Neuronal stem cell (in vitro differentiated cells): ENCODE data around the gene SLC17A7.
A peak's percentile ranks its signal among the peaks of the same experiment; 100 is the strongest.
"Not testable (repeated sequence)": the region's sequence is repeated elsewhere in the genome, so short reads cannot be mapped to it uniquely, and the experiment has no call there.

Experiments
- DNase-seq: peaks from one replicate; pipeline ENCODE4 v3.0.0-alpha.2; 2013; ENCODE audit warnings: low spot score
- H2AFZ ChIP-seq: one replicate; pipeline ENCODE4 v1.6.1; 2013; ENCODE audit warnings: mild to moderate bottlenecking, low read length, inconsistent platforms
- H2AK5ac ChIP-seq: 2 replicates; pipeline ENCODE4 v1.6.1; 2013; ENCODE audit warnings: low read depth, mild to moderate bottlenecking, inconsistent platforms, low read length, moderate library complexity, mixed read lengths
- H2BK120ac ChIP-seq: 2 replicates; pipeline ENCODE4 v1.6.1; 2013; ENCODE audit warnings: low read depth, mild to moderate bottlenecking, inconsistent platforms, low read length, moderate library complexity, mixed read lengths
- H2BK12ac ChIP-seq: one replicate; pipeline ENCODE4 v1.6.1; 2013; ENCODE audit warnings: low read length, inconsistent platforms
- H2BK15ac ChIP-seq: 2 replicates; pipeline ENCODE4 v1.6.1; 2013; ENCODE audit warnings: mild to moderate bottlenecking, low read length, inconsistent platforms, mixed read lengths
- H2BK5ac ChIP-seq: one replicate; pipeline ENCODE4 v1.6.1; 2013; ENCODE audit warnings: inconsistent platforms, mild to moderate bottlenecking, low read length, moderate library complexity
- H3K14ac ChIP-seq: one replicate; pipeline ENCODE4 v1.6.1; 2013; ENCODE audit warnings: low read length, inconsistent platforms
- H3K18ac ChIP-seq: 2 replicates; pipeline ENCODE4 v1.6.1; 2013; ENCODE audit warnings: low read length, inconsistent platforms
- H3K23ac ChIP-seq: 2 replicates; pipeline ENCODE4 v1.6.1; 2013; ENCODE audit warnings: low read depth, mild to moderate bottlenecking, mixed read lengths, low read length, inconsistent platforms; ENCODE audit not compliant: poor library complexity
- H3K27ac ChIP-seq: replicated peaks from 3 replicates; pipeline ENCODE4 v1.5.1; 2013; ENCODE audit warnings: low read length, inconsistent platforms
- H3K27me3 ChIP-seq, 3 experiments: 2 replicates each; pipeline ENCODE4 v1.6.1; 2013; ENCODE audit warnings: low read length in 3 of 3, mild to moderate bottlenecking in 2 of 3, inconsistent platforms in 1 of 3, low read depth in 1 of 3, mixed read lengths in 1 of 3, moderate library complexity in 1 of 3; ENCODE audit not compliant: control insufficient read depth in 3 of 3, insufficient read depth in 3 of 3
- H3K36me3 ChIP-seq, 2 donors: replicated peaks in 1 of 2; 2 replicates each; pipeline ENCODE4 v1.6.1; 2013; ENCODE audit warnings: low read length in 2 of 2; ENCODE audit not compliant: control insufficient read depth in 2 of 2, insufficient read depth in 2 of 2
- H3K4ac ChIP-seq: 2 replicates; pipeline ENCODE4 v1.6.1; 2013; ENCODE audit warnings: inconsistent platforms, mild to moderate bottlenecking, low read length, moderate library complexity
- H3K4me1 ChIP-seq, 2 donors: 1 replicate in 1 of 2; 2 replicates in 1 of 2; pipeline ENCODE4 v1.6.1; 2013; ENCODE audit warnings: low read length in 2 of 2, low read depth in 1 of 2; ENCODE audit not compliant: control insufficient read depth in 2 of 2, insufficient read depth in 1 of 2
- H3K4me2 ChIP-seq: one replicate; pipeline ENCODE4 v1.6.1; 2013; ENCODE audit warnings: mild to moderate bottlenecking, low read length, inconsistent platforms; ENCODE audit not compliant: insufficient read depth, poor library complexity, severe bottlenecking
- H3K4me3 ChIP-seq, 2 donors: 2 replicates each; pipeline ENCODE4 v1.5.1; 2013; ENCODE audit warnings: low read length in 2 of 2, mild to moderate bottlenecking in 2 of 2, inconsistent platforms in 1 of 2, moderate library complexity in 1 of 2
- H3K79me1 ChIP-seq: one replicate; pipeline ENCODE4 v1.6.1; 2013; ENCODE audit warnings: low read depth, mild to moderate bottlenecking, inconsistent platforms, low read length, moderate library complexity
- H3K9ac ChIP-seq: one replicate; pipeline ENCODE4 v1.6.1; 2013; ENCODE audit warnings: mild to moderate bottlenecking, low read depth, low read length, inconsistent platforms; ENCODE audit not compliant: poor library complexity
- H3K9me3 ChIP-seq, 2 donors: replicated peaks in 1 of 2; 2 replicates each; pipeline versions ENCODE3 to v1.6.1; 2013; ENCODE audit warnings: low read length in 2 of 2, mild to moderate bottlenecking in 2 of 2, inconsistent platforms in 1 of 2, low read depth in 1 of 2, mixed read lengths in 1 of 2, moderate library complexity in 1 of 2; ENCODE audit not compliant: control insufficient read depth in 2 of 2, insufficient read depth in 1 of 2
- H4K8ac ChIP-seq: one replicate; pipeline ENCODE4 v1.6.1; 2013; ENCODE audit warnings: low read depth, mild to moderate bottlenecking, inconsistent platforms, low read length, moderate library complexity
- H4K91ac ChIP-seq: one replicate; pipeline ENCODE4 v1.6.1; 2013; ENCODE audit warnings: low read length, low read depth, mild to moderate bottlenecking, inconsistent platforms; ENCODE audit not compliant: poor library complexity
- WGBS, 2 donors: extraction: QIAGEN DNeasy Blood & Tissue Kit; methylation state at CpG; one replicate each; pipeline ENCODE4 v1.1.7; 2013; ENCODE audit warnings: missing lambda C conversion rate in 2 of 2, mixed read lengths in 1 of 2; ENCODE audit not compliant: insufficient read length in 2 of 2, insufficient replicate concordance in 1 of 2; ENCODE audit errors: extremely low coverage in 2 of 2; 5-methylcytosine and 5-hydroxymethylcytosine counted together

Gene SLC17A7

DNA sequence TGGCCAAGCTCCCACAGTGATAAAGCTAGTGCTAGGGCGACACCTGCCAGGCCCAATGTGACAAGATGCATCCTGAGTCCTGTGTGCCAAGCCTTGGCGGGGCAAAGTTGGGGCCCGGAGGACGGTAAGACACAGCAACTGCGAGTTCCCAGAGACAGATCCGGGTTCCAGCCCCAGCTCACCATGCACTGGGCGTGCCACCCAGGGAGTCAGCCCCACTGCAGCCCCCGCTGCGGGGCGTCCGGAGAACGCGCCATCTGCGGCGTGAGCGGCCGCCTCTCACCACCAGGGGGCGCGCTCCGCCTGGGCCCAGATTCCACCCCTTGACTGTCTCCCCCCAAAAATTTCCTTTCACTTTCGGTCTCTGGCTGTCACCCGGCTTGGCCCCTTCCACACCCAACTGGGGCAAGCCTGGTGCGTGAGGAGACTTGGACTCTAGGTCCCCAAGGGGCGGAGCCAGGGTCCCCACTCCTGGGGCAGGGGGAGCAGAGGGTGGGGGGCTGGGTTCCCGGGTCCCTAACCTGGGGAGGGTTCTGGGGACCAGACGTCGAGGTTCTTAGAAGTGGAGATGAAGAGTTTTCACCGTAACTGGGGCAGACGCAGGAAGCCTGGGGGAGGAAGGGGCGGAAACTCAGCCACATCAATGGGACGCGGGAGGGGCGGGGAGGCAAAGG lies 32.7 kb upstream of the SLC17A7 start, which contains the start of gene FLT3LG:
Gene FLT3LG, plus strand, starts transcription at position 348 of the 674 bp plus-strand sequence. CDS start 425 bp downstream, outside the sequence.
- H3K27ac ChIP-seq = no peak within 1 kb of the TSS
- H2BK120ac ChIP-seq = peak within 1 kb of the TSS; percentile 64
- no CpG with 5 or more reads among the region's 33 CpGs for WGBS, 2 donors
- no peak within 1 kb of the TSS for H2BK12ac ChIP-seq
- H4K8ac ChIP-seq = peak within 1 kb of the TSS; percentile 7
- H3K14ac ChIP-seq = no peak within 1 kb of the TSS
- peaks cover 6 to 15% of the 10 kb centered on the region in 2 donors for H3K36me3 ChIP-seq
- H2AFZ ChIP-seq = peak within 1 kb of the TSS; percentile 67
- peaks cover 0 to 6% (median 0%) of the 10 kb centered on the region in 3 experiments for H3K27me3 ChIP-seq
- H2AK5ac ChIP-seq = peak within 1 kb of the TSS; percentile 60
- H3K4ac ChIP-seq = no peak within 1 kb of the TSS
- peak within 1 kb of the TSS; percentile 29 for H3K4me2 ChIP-seq
- peak within 1 kb of the TSS; percentile 87 for H2BK5ac ChIP-seq
- peak within 1 kb of the TSS; percentile 84 for H3K18ac ChIP-seq
- peak within 1 kb of the TSS in 1 of 2 donors; percentile 20 for H3K4me3 ChIP-seq
- H3K9ac ChIP-seq = peak within 1 kb of the TSS; percentile 24
- no peak within 1 kb of the TSS for H4K91ac ChIP-seq
- no peak for DNase-seq
- H3K23ac ChIP-seq = peak within 1 kb of the TSS; percentile 43
- peaks cover 3% of the 10 kb centered on the region for H3K79me1 ChIP-seq
- peaks cover 2 to 8% of the 10 kb centered on the region in 2 donors for H3K4me1 ChIP-seq
- peak within 1 kb of the TSS; percentile 78 for H2BK15ac ChIP-seq
- H3K9me3 ChIP-seq = no peaks in the 10 kb centered on the region

DNA sequence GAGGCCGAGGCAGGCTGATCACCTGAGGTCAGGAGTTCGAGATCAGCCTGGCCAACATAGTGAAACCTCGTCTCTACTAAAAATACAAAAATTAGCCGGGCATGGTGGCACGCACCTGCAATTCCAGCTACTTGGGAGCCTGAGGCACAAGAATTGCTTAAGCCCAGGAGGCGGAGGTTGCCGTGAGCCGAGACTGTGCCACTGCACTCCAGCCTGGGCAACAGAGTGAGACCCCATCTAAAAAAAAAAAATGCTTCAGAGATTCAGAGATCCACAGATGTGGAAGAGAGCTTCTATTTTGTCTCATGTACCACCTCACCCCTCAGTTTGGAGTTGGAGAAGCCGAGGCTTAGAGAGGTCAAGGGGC lies 32.2 kb upstream of the SLC17A7 start:
- not testable (repeated sequence) for H3K4me2 ChIP-seq, H3K4me3 ChIP-seq, H3K23ac ChIP-seq, H4K91ac ChIP-seq, H2BK12ac ChIP-seq, H3K4ac ChIP-seq, H3K27me3 ChIP-seq, H3K79me1 ChIP-seq, H2AFZ ChIP-seq, H2BK120ac ChIP-seq, H3K9me3 ChIP-seq, DNase-seq, H3K14ac ChIP-seq, H4K8ac ChIP-seq, H2BK5ac ChIP-seq, H3K9ac ChIP-seq, H3K27ac ChIP-seq
- WGBS, 2 donors = no CpG with 5 or more reads among the region's 9 CpGs
- Histone ChIP-seq H3K4me1 (peaks cover 4 to 12% of the 10 kb centered on the region in 2 donors), H3K36me3 (peaks cover 6 to 19% of the 10 kb centered on the region in 2 donors), H2BK15ac (peak overlapping the region; percentile 30), H3K18ac (peak overlapping the region; percentile 73), H2AK5ac (peak overlapping the region; percentile 60)

DNA sequence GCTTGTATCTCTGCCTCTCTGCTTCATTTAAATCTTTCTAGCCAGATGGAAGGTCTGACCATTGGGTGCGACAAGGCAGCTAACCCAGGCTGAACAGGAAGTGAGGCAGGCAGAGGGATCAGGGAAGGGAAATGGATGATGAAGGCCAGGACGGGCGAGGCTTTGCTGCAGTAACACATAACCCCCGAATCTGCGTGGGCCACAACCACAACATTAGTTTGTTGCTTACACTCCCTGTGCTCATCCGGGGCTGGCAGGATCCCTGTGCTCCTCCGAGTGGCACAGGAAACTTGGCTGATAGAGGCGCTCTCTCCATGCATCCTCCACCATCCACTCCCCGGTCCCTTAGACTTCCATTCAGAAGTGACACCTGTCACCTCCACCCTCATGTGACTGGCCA lies 31.6 kb upstream of the SLC17A7 start:
- Histone ChIP-seq H2AK5ac (no peak overlapping the region), H2BK12ac (no peak overlapping the region), H3K4me2 (no peak overlapping the region), H2BK120ac (no peak overlapping the region), H3K4me1 (peaks cover 4 to 12% of the 10 kb centered on the region in 2 donors), H3K79me1 (peaks cover 3% of the 10 kb centered on the region), H2BK15ac (peak overlapping the region; percentile 78), H3K27ac (no peak overlapping the region), H3K9me3 (no peaks in the 10 kb centered on the region), H4K91ac (no peak overlapping the region), H3K14ac (no peak overlapping the region), H3K9ac (peak overlapping the region; percentile 21), H2AFZ (no peak overlapping the region), H3K18ac (peak overlapping the region; percentile 44), H4K8ac (no peak overlapping the region), H2BK5ac (peak overlapping the region; percentile 24), H3K23ac (peak overlapping the region; percentile 43), H3K27me3 (peaks cover 0 to 6% (median 0%) of the 10 kb centered on the region in 3 experiments), H3K4ac (no peak overlapping the region), H3K4me3 (no peak overlapping the region), H3K36me3 (peaks cover 6 to 23% of the 10 kb centered on the region in 2 donors)
- WGBS, 2 donors = no CpG with 5 or more reads among the region's 9 CpGs
- no peak for DNase-seq

- H3K4me1 ChIP-seq = peaks cover 3 to 6% of the 10 kb centered on the region in 2 donors
- no peak overlapping the region for H2BK15ac ChIP-seq
- peaks cover 8 to 39% of the 10 kb centered on the region in 2 donors for H3K36me3 ChIP-seq
- no peak overlapping the region for H2BK5ac ChIP-seq
- no peak overlapping the region for H2AFZ ChIP-seq
- no peak overlapping the region for H3K23ac ChIP-seq
- H3K27me3 ChIP-seq = peaks cover 0 to 6% (median 0%) of the 10 kb centered on the region in 3 experiments
- no peak overlapping the region for H2BK120ac ChIP-seq
- H3K9ac ChIP-seq = no peak overlapping the region
- no peak overlapping the region for H3K27ac ChIP-seq
- peaks cover 3% of the 10 kb centered on the region for H3K79me1 ChIP-seq
- H3K4ac ChIP-seq = no peak overlapping the region
- H3K4me3 ChIP-seq = no peak overlapping the region
- no CpG with 5 or more reads among the region's 8 CpGs for WGBS, 2 donors
- H2BK12ac ChIP-seq = no peak overlapping the region
- no peaks in the 10 kb centered on the region for H3K9me3 ChIP-seq
- no peak overlapping the region for H3K4me2 ChIP-seq
- no peak overlapping the region for H2AK5ac ChIP-seq
- H4K8ac ChIP-seq = no peak overlapping the region
- H3K18ac ChIP-seq = no peak overlapping the region
- no peak overlapping the region for H4K91ac ChIP-seq
- H3K14ac ChIP-seq = no peak overlapping the region
- no peak for DNase-seq
Observed at GRCh38 chr19:49470615-49470978, 29.3 kb upstream of the SLC17A7 start.
